ENCODE results near the gene MMP2.

MMP2 gene

DNA sequence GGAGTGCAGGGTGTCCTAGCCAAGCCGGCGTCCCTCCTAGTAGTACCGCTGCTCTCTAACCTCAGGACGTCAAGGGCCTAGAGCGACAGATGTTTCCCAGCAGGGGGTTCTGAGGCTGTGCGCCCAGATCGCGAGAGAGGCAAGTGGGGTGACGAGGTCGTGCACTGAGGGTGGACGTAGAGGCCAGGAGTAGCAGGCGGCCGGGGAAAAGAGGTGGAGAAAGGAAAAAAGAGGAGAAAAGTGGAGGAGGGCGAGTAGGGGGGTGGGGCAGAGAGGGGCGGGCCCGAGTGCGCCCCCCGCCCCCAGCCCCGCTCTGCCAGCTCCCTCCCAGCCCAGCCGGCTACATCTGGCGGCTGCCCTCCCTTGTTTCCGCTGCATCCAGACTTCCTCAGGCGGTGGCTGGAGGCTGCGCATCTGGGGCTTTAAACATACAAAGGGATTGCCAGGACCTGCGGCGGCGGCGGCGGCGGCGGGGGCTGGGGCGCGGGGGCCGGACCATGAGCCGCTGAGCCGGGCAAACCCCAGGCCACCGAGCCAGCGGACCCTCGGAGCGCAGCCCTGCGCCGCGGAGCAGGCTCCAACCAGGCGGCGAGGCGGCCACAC is at the start of gene MMP2:
Gene MMP2, plus strand, starts transcription at position 372 of the 603 bp plus-strand sequence. CDS start 282 bp downstream, outside the sequence.
- DNase-seq: no peak

DNA sequence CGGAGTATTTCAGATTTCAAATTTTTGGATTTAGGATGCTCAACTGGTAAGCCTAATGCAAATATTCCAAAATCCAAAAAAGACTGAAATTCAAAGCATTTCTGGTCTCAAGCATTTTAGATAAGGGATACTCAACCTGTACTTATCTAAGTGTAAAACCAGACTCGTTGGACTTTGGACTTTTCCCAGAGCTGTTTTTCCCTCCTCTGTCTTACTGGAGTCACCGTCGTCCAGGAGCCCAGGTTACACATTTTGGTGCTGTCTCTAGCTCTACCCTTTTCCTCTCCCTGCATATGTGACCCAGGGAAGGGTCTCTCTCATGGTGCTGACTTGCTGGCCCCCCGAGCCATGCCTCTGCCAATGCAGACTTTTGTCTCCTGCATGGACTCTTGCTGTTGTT is 46.0 kb upstream of the MMP2 start:
- no peak for DNase-seq

DNA sequence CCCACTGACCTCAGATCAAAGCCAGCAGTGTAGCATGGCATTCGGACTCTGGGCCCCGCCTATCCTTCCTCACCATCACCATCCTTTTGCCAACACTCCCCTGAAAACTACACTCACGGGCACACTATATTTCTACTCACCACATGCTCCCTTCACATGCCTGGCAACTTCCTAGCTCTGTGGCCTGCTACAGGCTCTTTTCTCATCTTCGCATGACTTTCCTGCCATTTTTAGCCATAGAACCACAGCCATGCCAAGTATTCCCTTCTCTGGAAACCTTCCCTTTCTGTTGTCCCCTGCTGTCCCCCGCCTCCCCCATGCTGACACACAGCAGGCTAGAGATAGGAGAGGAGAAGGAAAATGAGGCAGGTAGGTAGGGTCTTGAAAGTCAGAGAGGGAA is 45.5 kb upstream of the MMP2 start:
- DNase-seq: no peak

DNA sequence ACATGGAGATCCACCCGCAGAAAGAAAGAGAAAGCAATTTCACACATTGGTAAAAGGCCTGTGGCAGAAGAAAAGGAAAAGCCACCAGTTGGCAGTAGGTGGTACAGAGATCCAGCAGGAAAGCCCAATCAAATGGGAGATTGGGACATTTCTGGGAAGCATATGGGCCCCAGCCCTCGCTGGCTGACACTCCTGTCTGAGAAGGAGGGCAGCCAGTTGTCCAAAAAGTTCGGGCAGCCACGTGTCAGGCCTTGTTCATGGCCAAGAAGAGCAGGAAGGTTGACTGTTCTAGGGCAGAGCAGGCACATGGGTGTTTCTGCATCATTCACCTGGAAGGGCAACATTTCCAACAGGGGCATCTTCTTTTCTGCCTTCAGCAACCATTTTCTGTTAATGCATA is 45.0 kb upstream of the MMP2 start:
- DNase-seq: no peak

DNA sequence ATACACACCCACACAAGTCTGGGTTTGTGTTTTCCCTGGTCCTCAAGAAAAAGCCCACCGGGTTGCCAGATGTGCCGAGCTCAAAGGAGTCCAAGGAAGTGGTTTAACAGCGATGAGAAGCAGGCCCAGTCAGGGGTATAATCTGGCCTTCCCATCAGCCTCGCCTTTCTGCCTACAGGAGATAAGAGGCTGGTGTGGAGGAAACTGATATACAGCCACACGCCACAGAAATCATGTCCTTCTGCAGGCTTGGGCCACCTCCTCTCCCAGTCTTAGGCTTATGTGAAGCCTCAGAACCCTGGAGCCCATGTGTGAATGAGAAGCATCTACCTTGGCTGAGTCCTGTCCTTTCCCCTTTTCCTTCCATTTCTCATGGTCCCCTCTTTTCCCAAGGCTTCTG is 43.6 kb upstream of the MMP2 start:
- no peak for DNase-seq

DNA sequence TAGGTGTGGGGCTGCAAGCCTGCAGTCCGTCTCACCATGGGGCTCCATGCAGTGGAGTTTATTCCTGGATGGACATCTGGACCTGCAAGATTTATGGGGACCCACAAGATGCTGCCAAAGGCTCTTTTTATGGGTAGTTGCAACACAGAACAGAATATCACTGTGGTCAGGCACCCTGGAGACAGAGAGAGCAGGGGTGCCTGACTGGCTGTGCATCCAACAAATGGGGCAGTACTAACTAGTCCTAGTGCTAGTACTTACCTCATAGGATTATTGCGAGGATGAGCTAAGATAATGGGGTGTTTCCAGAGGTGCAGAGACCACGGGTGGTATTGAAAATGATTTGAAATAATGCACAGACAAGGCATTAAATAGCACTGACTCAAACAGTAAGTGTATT is 42.4 kb upstream of the MMP2 start:
- DNase-seq: no peak

DNA sequence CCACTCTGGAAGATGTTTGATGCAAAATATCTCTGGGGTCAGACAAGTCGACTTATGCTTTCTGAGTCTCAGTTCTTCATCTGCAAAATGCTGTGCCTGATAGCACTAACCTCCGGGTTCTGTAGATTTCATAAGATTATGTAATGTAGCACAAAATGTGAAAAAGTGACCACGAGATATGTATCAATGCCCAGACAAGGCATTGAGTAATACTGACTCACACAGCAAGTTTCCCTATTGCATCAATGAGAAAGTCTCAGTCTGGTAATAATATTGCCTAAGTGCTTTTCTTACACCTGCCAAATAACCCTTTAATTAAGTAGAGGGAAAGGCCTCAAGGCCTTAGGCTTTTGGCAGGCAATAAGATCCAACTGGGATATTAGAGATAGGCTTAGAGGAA is 41.4 kb upstream of the MMP2 start:
- DNase-seq: no peak

DNA sequence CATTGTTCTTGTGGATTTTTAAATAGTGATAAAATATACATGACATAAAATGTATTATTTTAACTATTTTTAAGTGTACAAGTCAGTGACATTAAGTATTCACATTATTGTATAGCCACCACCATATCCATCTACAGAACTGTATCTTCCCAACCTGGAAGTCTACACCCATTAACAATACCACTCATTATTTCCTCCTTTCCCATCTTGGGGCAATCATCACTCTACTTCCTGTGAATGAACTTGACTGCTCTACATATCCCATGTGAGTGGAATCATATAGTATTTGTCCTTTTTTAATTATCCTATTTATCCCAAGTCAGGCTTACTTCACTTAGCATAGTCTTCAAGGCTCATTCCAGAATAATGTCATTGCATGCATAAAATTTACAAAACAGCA is 40.7 kb upstream of the MMP2 start:
- DNase-seq: no peak

DNA sequence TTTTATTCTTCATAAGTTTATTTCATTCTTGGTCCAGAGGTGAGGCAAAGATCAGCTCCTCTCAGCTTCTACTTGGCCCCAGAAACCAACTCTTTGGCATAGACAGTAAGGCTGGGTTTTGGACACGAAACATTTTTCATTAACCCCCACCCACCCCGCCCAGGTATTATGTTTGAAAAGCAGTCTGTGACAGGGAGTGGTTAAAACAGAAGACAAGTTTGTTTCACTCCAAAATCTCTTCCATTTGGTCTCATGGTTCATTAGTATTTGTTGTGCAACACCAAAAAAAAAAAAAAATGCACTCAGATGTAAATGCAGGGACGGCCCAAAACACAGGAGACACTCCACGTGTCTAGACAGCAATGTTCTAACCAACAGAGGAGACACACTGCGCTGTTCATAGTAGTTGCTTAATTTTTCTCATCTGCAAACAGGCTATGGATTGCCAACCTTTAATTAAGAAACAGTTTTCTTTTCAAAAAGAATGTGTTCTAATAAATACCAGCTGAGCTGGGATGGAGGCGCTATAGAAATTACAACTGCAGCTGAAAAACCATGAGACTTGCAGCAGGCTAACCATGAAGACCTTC is 39.8 kb upstream of the MMP2 start:
- DNase-seq: no peak

DNA sequence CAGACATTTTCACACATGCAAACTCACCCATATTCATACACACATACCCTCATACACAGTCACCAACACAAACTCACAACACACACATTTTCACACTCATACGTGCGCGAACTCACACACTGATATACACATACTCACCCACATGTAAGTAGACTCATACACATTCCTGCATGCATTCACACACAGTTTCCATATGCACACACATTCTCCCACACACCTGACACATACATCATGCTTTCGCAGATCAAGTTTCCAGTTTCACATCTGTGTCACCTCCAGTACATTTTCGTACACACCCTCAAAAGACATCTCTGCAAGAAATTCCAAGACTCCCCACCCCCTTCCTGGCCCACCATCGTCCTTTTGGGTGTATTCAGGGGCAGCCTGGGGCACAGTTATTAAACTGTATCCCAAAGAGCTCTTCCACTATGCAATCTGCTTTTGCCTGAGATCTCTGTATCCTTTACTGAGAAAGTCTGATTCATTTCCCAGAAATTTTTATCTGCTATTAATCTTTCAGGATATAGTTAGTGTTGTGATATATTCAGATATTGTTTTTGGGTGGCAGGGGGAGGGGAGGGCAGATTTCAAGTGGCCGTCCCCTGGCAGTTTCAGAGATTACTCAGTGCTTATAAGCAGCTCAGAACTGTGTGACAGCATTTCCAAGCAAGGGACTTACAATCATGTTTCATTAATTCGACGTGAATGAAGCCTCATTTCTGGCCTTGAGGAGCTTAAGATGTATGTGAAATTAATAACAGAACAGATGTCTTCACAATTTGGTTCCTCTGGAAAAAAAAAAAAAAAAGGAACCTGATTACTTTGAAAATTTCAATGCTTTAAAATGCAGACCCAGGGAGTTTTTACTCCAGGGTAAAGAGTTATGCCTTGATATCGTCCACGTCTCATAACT is 35.3 kb upstream of the MMP2 start:
- no peak for DNase-seq

DNA sequence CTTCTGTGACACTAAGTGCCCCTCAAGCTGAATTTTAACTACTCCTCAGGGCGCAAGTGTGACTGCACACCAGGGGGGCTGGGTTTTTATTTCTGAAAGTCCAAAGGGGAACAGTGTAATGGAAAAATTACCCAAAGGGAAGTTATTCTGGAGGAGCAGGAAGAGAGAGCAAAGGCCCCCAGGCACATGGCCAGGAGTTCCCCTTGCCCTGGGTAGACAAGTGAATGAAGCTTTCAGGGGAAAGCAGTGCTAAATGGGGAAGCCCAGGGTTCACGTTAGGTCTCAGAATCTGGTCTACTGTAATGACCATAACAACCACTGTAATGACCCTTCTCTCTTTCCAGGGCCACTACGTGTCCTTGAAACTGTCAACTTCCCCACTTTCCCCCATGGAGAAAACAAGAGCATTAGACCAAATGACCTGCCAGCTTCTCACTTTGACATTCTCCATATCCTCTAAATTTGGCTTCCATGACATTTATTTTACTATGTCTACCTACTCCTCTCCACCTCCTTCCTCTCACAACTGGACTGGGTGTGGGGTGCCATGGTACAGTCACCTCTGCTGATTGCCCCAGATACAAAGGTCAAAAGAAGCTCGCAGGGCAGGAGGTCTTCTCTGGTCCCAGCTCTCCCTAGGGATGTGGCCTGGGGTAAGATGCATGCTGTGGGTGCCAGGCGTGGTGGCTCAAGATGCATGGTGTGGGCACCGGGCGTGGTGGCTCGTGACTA is 34.1 kb upstream of the MMP2 start:
- DNase-seq: no peak

DNA sequence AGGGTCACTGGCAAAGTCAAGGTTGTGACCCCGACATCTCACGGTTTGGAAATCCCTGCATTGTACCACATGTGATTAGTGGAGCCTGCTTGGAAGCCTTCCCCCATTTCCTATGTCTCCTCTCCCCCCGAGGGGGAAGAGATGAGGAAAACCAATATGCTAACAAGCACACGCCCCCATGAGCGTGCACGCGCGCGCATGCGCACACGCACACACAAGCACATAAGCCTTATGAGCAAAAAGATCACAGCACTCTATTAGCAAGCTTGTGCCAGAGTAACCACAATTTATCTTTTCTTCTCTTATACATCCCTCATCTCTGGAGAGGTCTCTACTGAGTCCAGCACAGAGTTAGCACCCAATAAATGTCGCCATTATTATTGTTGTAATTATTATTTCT is 31.8 kb upstream of the MMP2 start:
- no peak for DNase-seq

DNA sequence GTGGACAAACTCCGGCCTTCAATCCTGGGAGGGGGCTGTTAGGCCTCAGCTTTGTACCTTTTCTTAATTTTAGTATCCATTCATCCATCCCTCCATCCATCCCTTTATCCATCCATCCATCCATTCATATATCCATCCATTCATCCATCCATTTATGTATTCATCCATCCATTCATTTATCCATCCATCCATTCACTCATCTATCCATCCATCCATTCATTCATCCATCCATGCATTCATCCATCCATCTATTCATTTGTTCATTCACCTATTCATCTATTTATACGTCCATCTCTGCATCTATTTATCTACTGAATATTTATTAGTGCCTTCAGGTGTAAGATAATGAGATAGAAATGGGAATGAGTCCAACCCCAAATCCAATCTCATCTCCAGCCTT is 26.0 kb upstream of the MMP2 start:
- no peak for DNase-seq

DNA sequence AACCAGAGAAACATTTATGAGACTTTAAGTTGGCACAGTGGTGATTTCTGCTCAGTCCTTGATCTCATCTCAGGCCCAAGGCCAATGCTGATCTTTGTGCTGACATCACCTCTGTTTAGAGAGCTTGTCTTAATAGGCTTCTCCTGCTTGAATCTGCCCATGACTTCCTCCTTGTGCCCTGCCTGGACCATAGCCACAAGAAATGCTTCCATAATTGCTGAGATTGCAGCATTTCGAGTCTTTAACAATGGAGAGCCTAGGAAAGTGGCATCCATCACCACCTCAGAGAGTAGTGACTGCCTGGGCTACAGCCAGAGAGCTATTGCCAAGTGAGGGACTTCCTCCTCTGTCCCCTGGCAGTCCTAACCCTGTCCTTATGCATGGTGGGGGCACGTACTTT is 25.1 kb upstream of the MMP2 start:
- DNase-seq: no peak

DNA sequence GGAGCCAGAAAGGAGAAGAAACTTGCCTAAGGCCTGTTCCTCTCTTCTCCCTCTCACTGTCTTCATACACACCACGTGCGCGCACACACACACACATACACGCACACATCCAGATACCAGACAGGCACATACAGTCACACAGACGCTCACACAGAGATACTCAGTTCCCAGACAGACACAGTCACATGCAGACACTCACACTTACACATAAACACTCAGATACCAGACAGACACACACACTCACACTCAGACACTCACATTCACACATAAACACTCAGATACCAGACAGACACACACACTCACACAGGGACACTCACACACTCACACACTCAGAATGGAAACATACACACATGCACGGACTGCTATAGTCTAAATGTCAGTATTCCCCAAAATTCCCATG is 24.1 kb upstream of the MMP2 start:
- DNase-seq: no peak

DNA sequence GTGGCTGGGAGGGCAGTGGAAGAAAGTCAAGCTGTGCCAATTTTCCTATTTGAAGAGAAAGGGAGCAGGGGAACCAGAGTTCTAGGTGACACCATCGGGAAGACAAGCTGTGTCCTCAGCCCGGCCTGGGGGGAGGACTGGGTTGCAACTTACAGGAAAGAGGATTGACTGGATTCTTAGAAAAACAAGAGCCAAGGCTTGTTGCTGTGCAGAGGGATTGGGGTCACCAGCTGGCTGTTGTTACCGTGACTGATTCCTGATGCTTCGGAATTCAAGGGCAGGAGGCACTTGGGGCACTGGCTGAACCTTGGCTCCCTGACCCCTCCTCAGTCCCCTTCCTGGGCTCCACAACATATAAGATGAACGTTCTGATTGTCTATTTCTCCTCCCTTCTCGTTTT is 16.8 kb upstream of the MMP2 start:
- DNase-seq: no peak

DNA sequence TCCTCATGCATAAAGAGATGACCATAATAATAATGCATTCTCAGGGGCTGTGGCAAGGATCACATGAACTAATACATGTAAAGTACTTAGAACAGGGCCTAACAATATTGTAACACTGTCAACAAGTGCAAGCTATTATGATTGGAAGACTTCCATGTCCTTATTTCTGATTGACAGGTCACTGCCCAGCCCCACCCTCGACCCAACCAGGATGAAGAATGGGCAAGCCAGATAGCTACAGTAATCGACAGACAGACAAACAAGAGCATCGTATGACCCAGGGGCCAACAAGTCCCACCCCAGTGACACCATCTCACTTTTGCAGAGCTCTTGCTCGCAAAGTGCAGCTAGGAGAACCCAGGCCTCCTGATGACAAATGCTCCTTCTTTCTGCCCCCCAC is 14.6 kb upstream of the MMP2 start:
- DNase-seq: no peak

DNA sequence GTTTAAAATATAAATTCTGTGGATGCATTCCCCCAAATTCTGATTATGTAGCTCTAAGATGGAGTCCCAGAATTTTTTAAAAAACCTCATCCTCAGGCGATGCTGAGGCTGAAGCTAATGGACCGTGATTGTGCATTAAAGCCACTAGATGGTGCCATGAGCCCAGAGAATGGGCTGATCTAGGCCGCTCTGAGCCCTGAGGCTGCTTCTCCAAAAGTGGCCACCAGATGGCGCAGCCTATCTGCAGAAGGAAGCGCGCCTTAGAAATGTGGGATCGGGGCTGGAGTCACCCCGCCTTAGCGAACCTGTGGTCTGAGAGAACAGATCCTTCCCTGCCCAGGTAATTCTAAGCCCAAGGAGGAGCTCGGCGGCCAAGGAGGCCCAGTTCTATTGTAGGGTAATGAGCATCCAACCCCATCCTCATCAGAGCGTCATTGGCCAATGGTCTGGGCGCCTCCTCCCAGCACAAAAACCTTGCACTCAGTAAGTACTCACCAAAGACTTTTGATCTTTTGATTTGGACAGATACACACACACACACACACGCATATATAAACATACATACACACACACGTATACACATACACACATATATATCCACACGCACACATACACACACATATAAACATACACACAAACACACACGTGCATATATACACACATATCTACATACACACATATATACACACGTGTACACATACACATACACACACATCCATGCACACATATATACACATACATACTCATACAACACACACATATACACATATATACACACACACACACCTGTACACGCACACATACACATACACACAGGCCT is 13.7 kb upstream of the MMP2 start:
- peak; percentile 80 for DNase-seq

DNA sequence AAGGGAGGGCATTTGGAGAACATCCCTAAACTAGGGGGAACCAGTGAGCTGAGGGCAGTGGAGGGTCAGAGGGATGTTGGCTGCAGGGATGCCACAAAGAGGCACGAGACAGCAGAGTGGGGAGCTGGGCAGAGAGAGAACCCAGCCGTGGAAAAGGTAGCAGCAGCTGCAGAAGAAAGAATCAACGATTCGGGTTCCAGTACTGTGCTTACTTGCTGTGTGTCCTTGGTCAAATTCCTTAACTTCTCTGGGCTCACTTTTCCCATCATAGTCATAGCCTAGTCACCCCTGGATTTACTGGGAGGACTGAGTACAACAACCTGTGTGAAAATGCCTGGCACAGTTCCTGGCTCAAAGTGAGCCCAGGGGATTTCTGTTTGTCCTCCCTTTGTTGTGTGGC is 12.8 kb upstream of the MMP2 start:
- no peak for DNase-seq

DNA sequence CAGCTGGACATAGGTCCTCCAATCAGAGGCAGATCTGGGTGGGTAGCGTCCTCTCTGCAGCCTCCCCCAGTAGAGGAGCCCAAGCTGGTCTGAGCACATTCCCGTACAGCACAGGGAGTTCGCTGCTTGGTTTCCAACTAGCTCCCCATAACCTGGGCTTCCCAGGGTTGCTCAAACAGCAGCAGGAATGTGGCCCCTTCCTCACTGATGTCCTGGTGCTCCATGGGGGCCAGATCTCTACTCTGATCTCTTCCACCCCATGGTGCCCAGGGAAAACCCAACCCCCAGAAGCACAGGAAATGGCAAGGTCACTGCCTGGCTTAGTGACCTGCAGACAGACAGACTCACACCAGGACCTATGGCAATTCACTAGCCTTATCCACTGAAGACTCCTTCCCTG is 11.1 kb upstream of the MMP2 start:
- no peak for DNase-seq

DNA sequence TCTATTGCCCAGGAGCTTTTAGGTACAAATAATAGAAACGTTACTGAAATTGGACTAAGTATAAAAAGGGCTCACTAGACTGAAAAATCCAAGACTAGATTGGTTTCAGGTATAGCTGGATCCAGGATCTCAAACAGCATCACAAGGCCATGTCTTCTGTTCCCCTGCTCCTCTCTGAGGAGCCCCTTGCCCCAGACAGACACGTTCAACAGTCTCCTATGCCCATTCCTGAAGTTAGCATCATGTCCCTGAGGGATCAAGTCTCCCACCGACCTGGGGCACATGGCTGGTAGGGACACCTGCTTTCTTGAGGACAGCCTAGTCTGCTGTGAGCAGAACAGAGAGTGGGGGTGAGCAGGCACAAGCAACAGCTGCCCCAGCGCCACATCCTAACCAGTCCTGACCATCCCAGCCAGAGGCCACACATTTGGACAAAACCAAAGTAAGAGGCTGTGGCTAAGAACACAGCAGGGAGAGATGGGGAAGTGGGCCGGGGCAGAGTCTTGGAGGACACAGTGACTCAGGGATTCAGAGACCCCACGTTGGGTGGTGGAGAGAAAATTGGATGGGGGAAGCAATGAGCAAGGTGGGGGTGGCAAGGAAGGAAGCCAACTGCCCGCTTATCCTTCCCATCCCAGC is 10.5 kb upstream of the MMP2 start:
- DNase-seq: no peak
